GM21717 (cell line): ENCODE measurements around the gene TMED10.
"Not testable (repeated sequence)": the region's sequence is repeated elsewhere in the genome, so short reads cannot be mapped to it uniquely, and the experiment has no call there.

ENCODE experiments used
- ATAC-seq: cut with Tn5 transposase; IDR thresholded peaks from one replicate; pipeline ENCODE4 v1.9.1; 2021; ENCODE audit warnings: mild to moderate bottlenecking, moderate library complexity; ENCODE audit not compliant: unreplicated experiment

The TMED10 gene

GRCh38 chr14:75191100-75191499 is 14.7 kb upstream of the TMED10 start:
- ATAC-seq, result no peak

GRCh38 chr14:75190023-75190422 is 13.6 kb upstream of the TMED10 start:
- no peak for ATAC-seq

GRCh38 chr14:75188520-75189268 is 12.3 kb upstream of the TMED10 start:
- no peak for ATAC-seq

GRCh38 chr14:75188086-75188485 is 11.7 kb upstream of the TMED10 start:
- ATAC-seq, result no peak

- ATAC-seq, result no peak
Measured at GRCh38 chr14:75186953-75187352, 10.5 kb upstream of the TMED10 start.

- ATAC-seq, result no peak
Measured at GRCh38 chr14:75185251-75186040, 9.0 kb upstream of the TMED10 start.

- no peak for ATAC-seq
Measured at GRCh38 chr14:75184492-75184891, 8.1 kb upstream of the TMED10 start.

- no peak for ATAC-seq
Measured at GRCh38 chr14:75184039-75184438, 7.6 kb upstream of the TMED10 start.

GRCh38 chr14:75183225-75183624 is 6.8 kb upstream of the TMED10 start:
- ATAC-seq, result no peak

GRCh38 chr14:75182821-75183220 is 6.4 kb upstream of the TMED10 start:
- no peak for ATAC-seq

- not testable (repeated sequence) for ATAC-seq
Measured at GRCh38 chr14:75182163-75182562, 5.8 kb upstream of the TMED10 start.

- ATAC-seq, result no peak
Measured at GRCh38 chr14:75181293-75182062, 5.1 kb upstream of the TMED10 start.

GRCh38 chr14:75175677-75176141 is 703 bp downstream of the TMED10 start:
- no peak for ATAC-seq

GRCh38 chr14:75174066-75174465 is 2.3 kb downstream of the TMED10 start:
- no peak for ATAC-seq

- ATAC-seq, result no peak
Measured at GRCh38 chr14:75170772-75171171, 5.6 kb downstream of the TMED10 start.

- ATAC-seq, result no peak
Measured at GRCh38 chr14:75168586-75169335, 7.7 kb downstream of the TMED10 start.

- ATAC-seq, result no peak
Measured at GRCh38 chr14:75167325-75167724, 9.1 kb downstream of the TMED10 start.

GRCh38 chr14:75165586-75166391 is 10.6 kb downstream of the TMED10 start:
- no peak for ATAC-seq

- ATAC-seq, result no peak
Measured at GRCh38 chr14:75164809-75165208, 11.6 kb downstream of the TMED10 start.

- no peak for ATAC-seq
Measured at GRCh38 chr14:75163677-75164076, 12.7 kb downstream of the TMED10 start.
